LoVo (cell line): ENCODE data around the gene PLEKHJ1.

ENCODE experiments used
- DNase-seq: peaks from one replicate; pipeline ENCODE4 v3.0.0-alpha.2; 2016; ENCODE audit warnings: low spot score

Gene PLEKHJ1

GRCh38 chr19:2234996-2235380 is 1.1 kb downstream of the PLEKHJ1 start:
- no peak for DNase-seq

GRCh38 chr19:2233601-2234280 is 2.4 kb downstream of the PLEKHJ1 start:
- no peak for DNase-seq

- DNase-seq, result no peak
Measured at GRCh38 chr19:2232286-2233151, 3.6 kb downstream of the PLEKHJ1 start.

GRCh38 chr19:2231621-2232221 is 4.4 kb downstream of the PLEKHJ1 start:
- no peak for DNase-seq

GRCh38 chr19:2230807-2231533 is 5.2 kb downstream of the PLEKHJ1 start:
- no peak for DNase-seq

GRCh38 chr19:2230033-2230531 is 6.0 kb downstream of the PLEKHJ1 start:
- DNase-seq, result no peak

GRCh38 chr19:2229103-2230032 is 6.8 kb downstream of the PLEKHJ1 start:
- DNase-seq, result no peak

GRCh38 chr19:2228157-2229030 is 7.7 kb downstream of the PLEKHJ1 start:
- no peak for DNase-seq

- DNase-seq, result no peak
Measured at GRCh38 chr19:2227415-2228156, 8.5 kb downstream of the PLEKHJ1 start.

GRCh38 chr19:2226840-2227360 is 9.2 kb downstream of the PLEKHJ1 start:
- DNase-seq, result no peak

GRCh38 chr19:2226051-2226839 is 9.9 kb downstream of the PLEKHJ1 start:
- DNase-seq, result no peak

GRCh38 chr19:2225415-2226050 is 10.6 kb downstream of the PLEKHJ1 start:
- DNase-seq, result no peak

GRCh38 chr19:2224754-2225349 is 11.3 kb downstream of the PLEKHJ1 start:
- no peak for DNase-seq

- no peak for DNase-seq
Measured at GRCh38 chr19:2223959-2224358, 12.2 kb downstream of the PLEKHJ1 start.

GRCh38 chr19:2223391-2223790 is 12.7 kb downstream of the PLEKHJ1 start:
- DNase-seq, result no peak

- no peak for DNase-seq
Measured at GRCh38 chr19:2221918-2222317, 14.2 kb downstream of the PLEKHJ1 start.

- no peak for DNase-seq
Measured at GRCh38 chr19:2221250-2221831, 14.8 kb downstream of the PLEKHJ1 start.
